Breast epithelium (tissue), 3 donors: ENCODE measurements around the gene BCL2.

ENCODE experiments used
- CTCF ChIP-seq, 3 donors: fragments of 450-650 bp; IDR thresholded peaks; one replicate each; pipeline ENCODE4 v1.5.1; 2016 to 2017; ENCODE audit warnings: antibody characterized with exemption in 3 of 3, mild to moderate bottlenecking in 3 of 3, moderate library complexity in 3 of 3
- POLR2A ChIP-seq: fragments of 450-650 bp; IDR thresholded peaks from one replicate; pipeline ENCODE4 v1.6.1; 2016; ENCODE audit warnings: antibody characterized with exemption, mild to moderate bottlenecking, moderate library complexity
- POLR2AphosphoS5 ChIP-seq, 3 donors: sonication (generic); formaldehyde crosslinking; IDR thresholded peaks; one replicate each; pipeline ENCODE4 v1.6.1; 2017; ENCODE audit warnings: antibody characterized with exemption in 3 of 3

DNA sequence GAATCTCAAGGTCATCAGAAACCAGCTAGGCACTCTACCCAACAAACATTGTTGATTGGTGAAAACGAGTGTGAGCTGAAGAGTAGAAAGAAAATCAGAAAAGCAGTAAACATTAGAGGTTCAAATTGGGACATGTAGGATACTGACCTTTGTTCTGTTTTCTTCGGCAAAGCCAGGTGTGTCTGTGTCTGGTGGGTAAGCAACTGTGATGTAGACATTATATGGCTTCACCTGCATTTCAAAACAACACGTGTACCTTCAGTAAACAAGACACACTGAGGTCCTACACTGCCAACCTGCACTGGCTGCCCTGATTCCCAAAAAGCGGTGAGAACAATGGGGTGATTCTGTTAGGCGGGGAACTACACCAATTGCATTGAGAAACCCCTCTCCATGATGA, 24.7 kb upstream of the BCL2 start:
- TF ChIP-seq POLR2A (no peak), CTCF (IDR thresholded peaks at IDR 0.05) (no peak), POLR2AphosphoS5 (IDR thresholded peaks at IDR 0.05) (no peak)
